Right forelimb (tissue), 1 donor: ENCODE measurements around the gene SERPINA4.
A peak's percentile ranks its signal among the peaks of the same experiment; 100 is the strongest.
"Not testable (repeated sequence)": the region's sequence is repeated elsewhere in the genome, so short reads cannot be mapped to it uniquely, and the experiment has no call there.

Experiments
- DNase-seq: peaks from one replicate; pipeline ENCODE4 v3.0.0-alpha.2; 2018

SERPINA4 gene

DNA sequence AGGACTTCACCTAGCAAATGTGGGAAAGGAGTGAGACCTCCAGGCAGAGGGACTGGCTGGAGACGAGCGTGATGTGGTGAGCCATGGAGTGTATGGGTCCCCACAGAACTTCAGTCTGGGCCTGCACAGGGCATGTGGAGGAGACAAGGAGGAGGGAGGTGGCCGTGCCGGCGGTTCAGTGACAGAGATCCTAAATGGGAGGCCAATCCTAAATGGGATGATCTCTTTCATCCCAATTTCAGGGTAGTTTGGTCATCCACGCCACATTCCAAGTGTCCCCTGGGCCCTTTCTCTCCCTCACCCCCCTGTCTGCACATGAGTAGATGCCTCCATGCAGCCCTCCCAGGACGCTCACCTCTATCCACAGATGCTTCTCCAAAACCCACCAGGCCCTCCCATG, 33.2 kb downstream of the SERPINA4 start:
- no peak for DNase-seq

- no peak for DNase-seq
These were observed 34.7 kb downstream of the SERPINA4 start for GRCh38 chr14:94595912-94596311.

DNA sequence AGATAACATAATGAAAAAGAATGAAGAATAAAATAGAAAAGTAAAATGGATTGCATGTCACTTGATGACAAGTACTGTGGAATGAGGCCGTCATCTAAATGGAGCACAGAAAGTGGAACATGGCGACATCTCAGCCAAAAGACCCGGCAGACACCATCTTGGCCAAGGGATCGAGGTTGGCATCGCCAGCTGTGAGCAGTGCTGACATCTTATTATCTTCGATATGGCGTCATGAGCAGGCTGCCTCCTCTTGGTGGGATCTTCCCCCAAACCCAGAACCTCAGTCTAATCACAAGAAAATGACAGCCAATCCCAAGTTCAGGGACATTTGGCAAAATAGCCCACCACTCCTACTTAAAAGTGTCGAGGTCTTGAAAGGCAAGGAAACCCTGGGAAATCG, 35.1 kb downstream of the SERPINA4 start:
- no peak for DNase-seq

DNA sequence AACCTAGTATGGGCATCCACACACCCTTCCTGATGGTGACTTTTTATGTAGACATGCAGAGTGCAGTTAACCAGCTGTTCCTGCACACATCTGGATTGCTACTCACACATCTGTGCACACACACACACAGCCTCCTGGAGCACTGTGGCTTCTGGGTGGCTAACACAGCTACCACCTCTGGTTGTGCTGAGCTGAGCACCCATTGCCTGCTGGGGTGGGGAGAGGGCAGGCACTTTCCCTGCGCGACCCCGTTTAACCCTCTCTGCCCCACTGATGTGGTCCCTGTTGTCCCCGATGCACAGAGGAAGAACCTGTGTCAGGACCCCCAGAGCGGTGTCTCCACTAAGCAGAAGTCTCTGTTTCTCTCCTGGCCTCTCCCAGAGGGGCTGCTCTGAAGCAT, 36.5 kb downstream of the SERPINA4 start:
- no peak for DNase-seq

DNA sequence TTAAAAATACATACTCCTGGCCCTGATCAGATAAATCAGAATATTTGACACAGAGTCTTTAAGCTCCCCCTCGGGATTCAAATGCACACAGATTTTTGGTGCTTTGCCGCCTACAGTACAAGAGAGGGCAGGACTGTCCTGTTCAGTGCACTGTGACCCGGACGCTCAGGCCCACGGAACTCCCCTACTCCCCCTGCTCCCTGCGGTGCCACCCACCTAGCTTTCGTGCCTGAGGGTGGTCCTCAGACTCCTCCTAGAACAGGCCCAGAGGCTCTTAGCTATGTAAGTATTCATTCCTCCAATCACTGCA, 37.2 kb downstream of the SERPINA4 start:
- DNase-seq: no peak

DNA sequence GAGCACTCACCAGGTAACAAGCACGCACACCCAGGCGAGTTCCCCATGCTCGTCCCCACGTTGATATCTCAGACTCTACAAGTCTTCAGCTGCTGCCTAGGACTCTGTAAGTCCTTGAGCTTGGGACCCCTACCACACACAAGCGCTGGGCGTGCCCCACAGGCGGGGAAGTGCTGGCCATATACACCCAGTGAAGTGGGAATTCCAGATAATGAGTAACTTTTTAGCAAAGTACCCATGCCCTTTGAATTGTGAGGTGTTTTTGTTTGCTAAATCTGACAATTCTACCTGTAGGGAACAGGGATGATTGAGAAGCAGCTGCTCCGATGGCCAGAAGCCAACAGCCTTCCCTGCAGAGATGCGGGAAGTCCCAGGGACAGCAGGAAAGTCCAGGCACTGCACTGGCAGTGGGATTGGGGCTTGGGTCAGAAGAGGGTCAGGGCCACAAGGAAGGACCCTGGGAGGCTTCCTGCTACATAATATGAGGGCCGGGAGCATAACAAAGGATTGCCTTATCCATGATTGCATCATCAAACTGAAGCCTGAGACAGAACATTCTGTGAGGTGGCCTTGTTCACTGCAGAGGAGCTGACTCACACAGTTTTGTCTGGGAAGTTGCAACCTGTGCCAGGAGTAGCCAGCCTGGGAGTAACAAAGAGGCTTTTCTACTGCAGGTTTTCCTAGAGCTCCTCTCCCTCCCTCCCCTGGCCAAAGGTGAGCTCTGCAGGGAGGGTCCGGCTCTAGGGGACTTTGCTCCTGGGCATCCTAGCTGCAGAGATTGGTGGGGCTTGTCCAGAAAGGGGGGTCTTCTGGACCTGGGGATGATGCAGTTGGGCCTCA, 37.8 kb downstream of the SERPINA4 start:
- DNase-seq: no peak

- DNase-seq: no peak
These were observed 38.4 kb downstream of the SERPINA4 start for GRCh38 chr14:94599656-94600004.

- no peak for DNase-seq
These were observed 38.9 kb downstream of the SERPINA4 start for GRCh38 chr14:94600148-94600545.

DNA sequence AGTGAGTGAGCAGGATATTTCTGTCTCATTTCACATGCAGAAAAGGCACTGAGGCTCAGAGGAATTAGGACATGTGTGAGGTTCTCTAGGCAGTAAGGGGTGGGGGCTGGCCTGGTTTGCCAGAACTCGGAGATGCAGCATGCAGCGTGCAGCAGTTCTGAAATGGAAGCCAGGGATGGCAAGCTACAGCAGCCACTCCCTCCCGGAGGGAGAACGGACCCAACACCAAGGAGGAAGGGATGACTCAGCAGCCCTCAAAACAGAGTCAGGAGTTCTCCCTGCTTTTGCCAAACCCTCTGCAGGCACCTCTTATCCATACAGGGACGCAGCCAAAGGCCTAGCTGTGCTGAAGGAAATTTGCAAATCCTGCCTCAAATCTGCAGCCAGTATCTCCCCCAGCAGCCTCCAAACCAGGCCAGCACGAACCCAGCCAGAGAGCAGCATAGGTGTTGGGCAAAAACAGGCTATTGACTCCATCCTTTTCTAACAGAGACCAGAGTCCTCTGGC, 40.7 kb downstream of the SERPINA4 start:
- peak; percentile 62 for DNase-seq

GRCh38 chr14:94602722-94603121, 41.5 kb downstream of the SERPINA4 start:
- no peak for DNase-seq

DNA sequence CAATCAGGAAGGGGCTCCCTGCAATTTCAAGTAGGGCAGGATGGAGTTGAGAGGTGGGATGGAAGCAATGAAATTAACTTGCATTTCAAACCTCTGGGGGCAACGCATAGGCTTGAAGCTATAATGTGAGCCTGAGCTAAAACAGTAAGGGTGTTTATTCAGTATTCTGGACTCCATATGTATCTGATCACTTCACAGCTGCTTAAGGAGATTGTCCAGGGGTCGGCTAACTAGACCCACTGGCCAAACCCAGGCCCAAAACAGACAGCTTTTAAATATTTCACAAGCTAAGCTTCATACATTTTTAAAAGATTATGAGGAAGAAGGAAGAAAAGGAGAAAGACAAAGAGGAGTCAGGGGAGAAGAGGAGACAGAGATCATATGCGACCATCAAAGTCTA, 44.1 kb downstream of the SERPINA4 start:
- no peak for DNase-seq

DNA sequence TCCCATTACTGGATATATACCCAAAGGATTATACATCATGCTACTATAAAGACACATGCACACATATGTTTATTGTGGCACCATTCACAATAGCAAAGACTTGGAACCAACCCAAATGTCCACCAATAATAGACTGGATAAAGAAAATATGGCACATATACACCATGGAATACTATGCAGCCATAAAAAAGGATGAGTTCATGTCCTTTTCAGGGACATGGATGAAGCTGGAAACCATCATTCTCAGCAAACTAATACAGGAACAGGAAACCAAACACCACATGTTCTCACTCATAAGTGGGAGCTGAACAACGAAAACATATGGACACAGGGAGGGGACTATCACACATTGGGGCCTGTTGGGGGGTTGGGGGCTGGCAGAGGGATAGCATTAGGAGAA, 47.7 kb downstream of the SERPINA4 start:
- DNase-seq: not testable (repeated sequence)

DNA sequence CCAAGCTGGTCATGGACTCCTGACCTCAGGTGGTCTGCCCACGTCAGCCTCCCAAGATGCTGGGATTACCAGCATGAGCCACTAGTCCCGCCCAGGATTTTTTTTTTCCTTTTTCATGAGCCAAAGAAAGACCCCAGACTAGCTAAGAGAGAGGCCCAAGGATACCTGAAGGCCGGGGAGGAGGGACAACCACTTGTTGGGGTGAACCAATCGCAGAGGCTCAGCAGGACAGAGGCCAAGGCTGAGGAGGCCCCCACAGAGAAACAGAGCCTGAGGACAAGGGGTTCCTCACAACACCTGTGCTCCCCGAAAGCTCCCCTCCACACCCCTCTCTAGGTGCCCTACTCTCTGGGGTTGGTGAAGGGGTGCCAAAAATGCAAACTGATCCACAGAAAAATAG, 49.9 kb downstream of the SERPINA4 start:
- DNase-seq: no peak

DNA sequence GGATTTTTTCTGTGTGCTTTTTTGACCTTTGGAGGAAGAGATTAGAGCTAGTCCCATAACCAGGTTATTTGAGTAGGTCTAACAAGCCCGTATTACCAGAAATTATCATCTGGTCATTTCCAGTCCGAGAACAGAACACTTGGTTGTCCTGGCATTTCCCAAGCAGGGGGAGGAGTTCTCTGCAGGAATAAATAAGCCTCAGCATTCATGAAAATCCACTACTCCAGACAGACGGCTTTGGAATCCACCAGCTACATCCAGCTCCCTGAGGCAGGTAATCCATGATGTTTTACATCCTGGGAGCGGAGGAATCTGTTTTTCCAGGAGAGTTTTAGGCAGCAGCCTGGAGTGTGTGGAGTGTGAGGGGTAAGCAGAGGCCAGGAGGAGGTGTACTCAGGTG, 50.9 kb downstream of the SERPINA4 start, which contains the start of gene SERPINA3:
Gene SERPINA3, plus strand, starts transcription at position 218 of the 400 bp plus-strand sequence. CDS start 2,051 bp downstream, outside the sequence.
- no peak for DNase-seq

GRCh38 chr14:94612580-94613554, 51.6 kb downstream of the SERPINA4 start:
- no peak for DNase-seq

GRCh38 chr14:94613720-94614644, 52.7 kb downstream of the SERPINA4 start:
- DNase-seq: no peak

- DNase-seq: no peak
These were observed 53.6 kb downstream of the SERPINA4 start for GRCh38 chr14:94614802-94615201.

DNA sequence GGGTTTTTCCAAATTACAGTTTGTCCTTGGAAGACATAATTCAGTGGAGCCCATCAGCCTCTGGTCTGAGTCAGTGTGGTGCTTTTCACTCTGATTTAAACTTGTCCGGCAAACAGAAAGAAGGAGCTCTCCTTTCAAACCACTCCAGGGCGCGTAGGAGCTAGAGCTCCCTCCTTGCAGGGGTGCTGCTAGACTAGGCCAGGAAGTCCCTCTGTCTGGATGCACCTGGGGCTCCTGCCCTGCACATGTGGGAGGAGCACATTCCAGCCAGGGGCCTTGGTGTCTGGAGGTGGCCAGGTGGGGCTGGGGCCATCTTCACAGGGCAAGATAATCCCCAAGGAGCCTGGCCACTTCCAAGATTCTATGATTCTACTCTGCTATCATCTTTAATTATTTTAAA, 54.0 kb downstream of the SERPINA4 start:
- no peak for DNase-seq

DNA sequence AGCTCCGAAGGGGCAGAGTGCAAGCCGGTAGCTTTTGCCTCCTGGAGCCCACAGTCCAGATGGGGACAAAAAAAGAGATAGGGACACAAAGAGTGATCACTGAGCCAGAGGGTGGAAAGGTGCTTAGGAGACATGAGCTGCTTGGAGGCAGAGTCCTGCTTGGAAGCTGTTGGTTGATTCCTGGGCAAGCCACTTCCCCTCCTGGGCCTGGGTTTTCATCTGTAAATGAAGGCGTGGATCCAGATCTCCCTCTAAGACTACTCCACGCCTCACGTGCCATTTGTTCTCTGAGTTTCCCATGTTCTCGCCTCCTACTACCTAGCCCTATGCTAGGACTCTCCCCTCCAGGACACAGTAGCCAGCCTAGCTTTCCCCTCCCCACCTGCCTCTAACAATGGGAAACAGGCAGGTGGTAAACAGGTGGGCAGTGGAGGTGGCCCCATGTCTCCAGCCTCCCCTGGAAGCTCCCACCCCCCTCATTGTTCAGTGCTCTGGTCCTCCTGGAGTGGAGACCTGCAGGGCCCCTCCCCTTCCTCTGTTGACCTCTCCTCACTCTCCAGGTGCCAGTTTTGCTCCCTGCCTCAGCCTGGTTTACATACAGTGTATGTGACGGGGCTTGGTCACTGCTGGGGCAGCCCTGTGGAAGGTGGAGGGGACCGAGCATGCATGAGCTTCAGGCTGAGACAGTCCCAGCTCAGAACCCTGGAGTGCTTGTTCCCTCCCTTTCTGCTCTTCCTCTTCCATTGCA, 54.8 kb downstream of the SERPINA4 start:
- DNase-seq: no peak

- DNase-seq: no peak
These were observed 56.2 kb downstream of the SERPINA4 start for GRCh38 chr14:94617366-94617941.
